HG02970 (cell line): ENCODE data around the gene MFGE8.

ENCODE experiments used
- ATAC-seq: cut with Tn5 transposase; IDR thresholded peaks from one replicate; pipeline ENCODE4 v1.9.1; 2021; ENCODE audit warnings: mild to moderate bottlenecking, moderate library complexity, moderate number of reproducible peaks; ENCODE audit not compliant: unreplicated experiment, low FRiP score

Gene MFGE8

DNA sequence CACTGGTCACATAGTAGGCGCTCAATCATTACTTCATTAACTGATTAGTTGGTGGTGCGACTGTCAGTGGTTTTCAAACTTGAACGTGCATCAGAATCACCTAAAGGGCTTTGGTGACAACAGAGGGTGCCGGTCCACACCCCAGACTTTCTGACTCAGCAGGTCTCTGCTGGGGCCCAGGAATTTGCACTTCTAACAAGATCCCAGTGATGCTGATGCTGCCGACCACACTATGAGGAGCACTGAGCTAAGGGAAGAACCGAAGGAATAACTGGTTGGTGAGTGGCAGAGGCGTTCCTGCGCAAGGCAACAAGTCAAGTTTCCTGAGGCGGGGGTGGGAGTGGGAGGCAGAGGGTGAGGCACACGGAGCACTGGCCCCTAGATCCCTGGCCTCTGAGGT is 36.6 kb downstream of the MFGE8 start:
- no peak for ATAC-seq

- ATAC-seq, result no peak
Observed at GRCh38 chr15:88874684-88875083, 38.5 kb downstream of the MFGE8 start.

DNA sequence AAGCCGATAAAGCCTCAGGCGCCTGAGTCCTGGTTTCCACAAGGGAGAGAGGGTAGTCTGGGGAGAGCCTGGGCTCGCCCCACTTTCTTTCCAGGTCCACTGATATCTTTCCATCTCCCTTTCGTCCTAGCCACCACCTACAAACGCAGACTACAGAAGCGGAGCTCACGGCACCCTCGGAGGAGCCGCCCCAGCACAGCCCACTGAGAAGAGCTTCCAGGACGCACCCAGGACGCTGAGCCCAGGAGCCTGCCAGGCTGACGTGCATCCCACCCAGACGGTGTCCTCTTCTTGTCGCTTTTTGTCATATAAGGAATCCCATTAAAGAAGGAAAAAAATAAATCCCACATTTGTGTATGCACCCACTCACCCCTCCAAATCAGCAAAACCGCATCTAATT is 38.9 kb downstream of the MFGE8 start:
- no peak for ATAC-seq

- ATAC-seq, result no peak
Observed at GRCh38 chr15:88873786-88874185, 39.4 kb downstream of the MFGE8 start.

DNA sequence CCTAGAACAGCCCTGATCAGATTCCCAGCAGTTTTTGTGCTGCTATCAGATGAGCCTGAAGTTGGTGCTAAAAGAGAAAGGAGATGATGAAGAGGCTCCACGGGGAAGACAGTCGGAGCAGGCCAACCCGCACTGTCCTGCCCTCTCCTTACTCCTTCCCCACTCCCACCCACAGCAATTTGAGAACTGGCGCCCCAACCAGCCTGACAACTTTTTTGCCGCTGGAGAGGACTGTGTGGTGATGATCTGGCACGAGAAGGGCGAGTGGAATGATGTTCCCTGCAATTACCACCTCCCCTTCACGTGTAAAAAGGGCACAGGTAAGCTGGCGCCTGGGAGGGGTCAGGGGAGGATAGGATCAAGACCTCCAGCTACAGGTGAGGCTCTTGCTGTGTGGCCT is 40.5 kb downstream of the MFGE8 start:
- no peak for ATAC-seq

- no peak for ATAC-seq
Observed at GRCh38 chr15:88872106-88872505, 41.1 kb downstream of the MFGE8 start.

DNA sequence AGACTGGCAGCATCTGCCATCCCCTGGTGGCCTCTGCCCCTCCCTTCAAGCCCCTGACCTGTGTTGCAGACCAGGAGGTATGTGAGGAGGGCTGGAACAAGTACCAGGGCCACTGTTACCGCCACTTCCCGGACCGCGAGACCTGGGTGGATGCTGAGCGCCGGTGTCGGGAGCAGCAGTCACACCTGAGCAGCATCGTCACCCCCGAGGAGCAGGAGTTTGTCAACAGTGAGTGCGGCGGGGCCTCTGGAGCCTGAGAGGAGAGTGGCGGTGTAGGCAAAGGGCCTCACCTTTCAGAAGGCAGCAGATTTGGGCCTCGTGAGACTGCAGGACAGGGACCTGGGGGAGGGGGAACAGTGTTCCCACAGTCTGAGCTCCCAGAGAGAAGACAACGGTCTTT is 41.9 kb downstream of the MFGE8 start:
- no peak for ATAC-seq

GRCh38 chr15:88866295-88866881 is 46.8 kb downstream of the MFGE8 start:
- ATAC-seq, result no peak

GRCh38 chr15:88865498-88866099 is 47.6 kb downstream of the MFGE8 start:
- no peak for ATAC-seq

- no peak for ATAC-seq
Observed at GRCh38 chr15:88864861-88865497, 48.2 kb downstream of the MFGE8 start.

GRCh38 chr15:88863412-88863811 is 49.8 kb downstream of the MFGE8 start:
- ATAC-seq, result no peak

GRCh38 chr15:88860212-88860611 is 53.0 kb downstream of the MFGE8 start:
- no peak for ATAC-seq

- ATAC-seq, result no peak
Observed at GRCh38 chr15:88859550-88859949, 53.6 kb downstream of the MFGE8 start.

- ATAC-seq, result no peak
Observed at GRCh38 chr15:88858934-88859333, 54.2 kb downstream of the MFGE8 start.

DNA sequence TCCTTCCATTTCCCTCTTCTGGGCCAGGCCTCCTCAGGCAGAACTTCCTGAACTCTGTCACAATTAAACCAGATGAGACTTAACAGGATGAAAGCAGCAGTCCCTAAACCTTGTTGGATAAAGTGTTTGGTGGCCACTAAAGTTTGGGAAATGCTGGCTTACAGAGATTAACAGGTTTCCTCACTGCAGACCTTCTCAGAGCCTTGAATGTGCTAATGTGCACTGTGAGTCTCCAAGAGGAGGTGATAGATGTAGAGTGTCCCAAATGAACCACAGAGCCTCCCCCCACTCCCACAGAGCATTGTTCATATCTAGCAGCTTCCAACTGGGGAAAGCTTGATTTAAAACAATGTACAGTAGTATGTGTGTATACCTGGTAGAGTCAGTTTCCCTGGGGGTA is 60.7 kb downstream of the MFGE8 start:
- no peak for ATAC-seq

- no peak for ATAC-seq
Observed at GRCh38 chr15:88849376-88850072, 63.7 kb downstream of the MFGE8 start.
